Hepatocyte (in vitro differentiated cells): ENCODE measurements around the gene BMP15. TPM values are rescaled to one million over a fixed set of nuclear protein-coding genes. Genes with fewer than 3 reads are reported as not detected.
A peak's percentile ranks its signal among the peaks of the same experiment; 100 is the strongest.

Experiments
- DNase-seq: peaks from one replicate; pipeline ENCODE4 v3.0.0-alpha.2; 2016; ENCODE audit warnings: low spot score
- H2AFZ ChIP-seq: fragments of 200-600 bp; sonication (generic); 2 replicates; pipeline ENCODE4 v1.6.0; 2016; ENCODE audit warnings: antibody characterized with exemption, mild to moderate bottlenecking
- H3K27ac ChIP-seq: fragments of 200-600 bp; sonication (generic); 2 replicates; pipeline ENCODE4 v1.5.1; 2016; ENCODE audit warnings: mild to moderate bottlenecking
- H3K27me3 ChIP-seq: fragments of 200-600 bp; sonication (generic); 2 replicates; pipeline ENCODE4 v1.6.1; 2016
- H3K36me3 ChIP-seq: fragments of 200-600 bp; sonication (generic); replicated peaks from 2 replicates; pipeline ENCODE4 v1.5.1; 2016; ENCODE audit warnings: low read depth; ENCODE audit not compliant: insufficient read depth
- H3K4me1 ChIP-seq: fragments of 200-600 bp; sonication (generic); 2 replicates; pipeline ENCODE4 v1.5.1; 2016; ENCODE audit warnings: mild to moderate bottlenecking, moderate library complexity; ENCODE audit not compliant: insufficient read depth
- H3K4me2 ChIP-seq: fragments of 200-600 bp; sonication (generic); 2 replicates; pipeline ENCODE4 v1.6.0; 2016
- H3K4me3 ChIP-seq: fragments of 200-600 bp; sonication (generic); 2 replicates; pipeline ENCODE4 v1.5.1; 2016; ENCODE audit warnings: mild to moderate bottlenecking
- H3K79me2 ChIP-seq: fragments of 200-600 bp; sonication (generic); 2 replicates; pipeline ENCODE4 v1.6.0; 2017; ENCODE audit warnings: mild to moderate bottlenecking
- H3K9me2 ChIP-seq: fragments of 200-600 bp; sonication (generic); replicated peaks from 2 replicates; pipeline ENCODE4 v1.6.0; 2017; ENCODE audit warnings: mild to moderate bottlenecking; ENCODE audit not compliant: insufficient read depth
- H3K9me3 ChIP-seq: fragments of 200-600 bp; sonication (generic); 2 replicates; pipeline ENCODE4 v1.5.1; 2016; ENCODE audit warnings: low read depth, mild to moderate bottlenecking
- H4K20me1 ChIP-seq: fragments of 200-600 bp; sonication (generic); 2 replicates; pipeline ENCODE4 v1.6.0; 2016; ENCODE audit warnings: mild to moderate bottlenecking; ENCODE audit not compliant: insufficient read depth, poor library complexity, severe bottlenecking
- CTCF ChIP-seq: fragments of 200-600 bp; sonication (generic); IDR thresholded peaks from 2 replicates; pipeline ENCODE4 v1.5.1; 2016; ENCODE audit warnings: antibody characterized with exemption, mild to moderate bottlenecking; ENCODE audit not compliant: poor library complexity
- EZH2 ChIP-seq: fragments of 200-600 bp; sonication (generic); IDR thresholded peaks from 2 replicates; pipeline ENCODE4 v1.6.1; 2016; ENCODE audit warnings: antibody characterized with exemption, mild to moderate bottlenecking, borderline replicate concordance
- EZH2phosphoT487 ChIP-seq: fragments of 200-600 bp; sonication (generic); IDR thresholded peaks from one replicate; pipeline ENCODE4 v1.6.1; 2018; ENCODE audit warnings: antibody characterized with exemption, mild to moderate bottlenecking, low read depth, moderate library complexity; ENCODE audit not compliant: unreplicated experiment, severe bottlenecking
- WGBS: methylation state at CpG from one replicate; pipeline ENCODE4 v1.1.6; 2016; ENCODE audit warnings: low lambda C conversion rate; ENCODE audit errors: missing lambda C conversion rate; 5-methylcytosine and 5-hydroxymethylcytosine counted together
- polyA plus RNA-seq: library from polyadenylated mRNA; unstranded; fragments of >200 nt; fragmentation: Nextera tagmentation; extraction: Ambion mirVana; gene quantifications from 2 replicates; pipeline ENCODE4 v1.2.1, GENCODE V29; 2016
- total RNA-seq: library from RNA; depleted of rRNA; stranded (reverse); fragments of >200 nt; gene quantifications from 2 replicates; pipeline ENCODE4 v1.2.3, GENCODE V29; 2014

Gene BMP15
- total and polyA plus RNA-seq, 2 experiments from 2014 or later: not detected

- Histone ChIP-seq H4K20me1 (no peaks in the 10 kb centered on the region), H3K27me3 (no peaks in the 10 kb centered on the region), H3K4me3 (no peak overlapping the region), H3K4me1 (no peaks in the 10 kb centered on the region), H3K9me2 (no peaks in the 10 kb centered on the region), H2AFZ (no peak overlapping the region), H3K4me2 (no peak overlapping the region), H3K79me2 (no peaks in the 10 kb centered on the region), H3K9me3 (no peaks in the 10 kb centered on the region), H3K27ac (no peak overlapping the region), H3K36me3 (no peaks in the 10 kb centered on the region)
- no peak for TF ChIP-seq EZH2
- WGBS: 55% methylated on average over 3 of the region's 3 CpGs
- peak; percentile 5 for DNase-seq
Observed at GRCh38 chrX:50941638-50942037, 31.1 kb downstream of the BMP15 start.

GRCh38 chrX:50942471-50942870 lies 31.9 kb downstream of the BMP15 start:
- H4K20me1 ChIP-seq: no peaks in the 10 kb centered on the region
- H3K4me2 ChIP-seq: no peak overlapping the region
- H3K9me3 ChIP-seq: no peaks in the 10 kb centered on the region
- no peak overlapping the region for H3K4me3 ChIP-seq
- DNase-seq: peak; percentile 4
- no peaks in the 10 kb centered on the region for H3K27me3 ChIP-seq
- no peaks in the 10 kb centered on the region for H3K9me2 ChIP-seq
- 42% methylated on average over 2 of the region's 2 CpGs for WGBS
- no peaks in the 10 kb centered on the region for H3K79me2 ChIP-seq
- no peaks in the 10 kb centered on the region for H3K36me3 ChIP-seq
- no peaks in the 10 kb centered on the region for H3K4me1 ChIP-seq
- H2AFZ ChIP-seq: no peak overlapping the region
- TF ChIP-seq CTCF: no peak
- no peak for TF ChIP-seq EZH2phosphoT487
- no peak for TF ChIP-seq EZH2
- no peak overlapping the region for H3K27ac ChIP-seq

- Histone ChIP-seq H2AFZ (no peak overlapping the region), H3K27ac (no peak overlapping the region), H3K9me2 (no peaks in the 10 kb centered on the region), H3K4me1 (no peaks in the 10 kb centered on the region), H3K4me2 (no peak overlapping the region), H3K9me3 (no peaks in the 10 kb centered on the region), H4K20me1 (no peaks in the 10 kb centered on the region), H3K4me3 (no peak overlapping the region), H3K79me2 (no peaks in the 10 kb centered on the region), H3K27me3 (no peaks in the 10 kb centered on the region), H3K36me3 (no peaks in the 10 kb centered on the region)
- WGBS: 67% methylated on average over 1 of the region's 1 CpG
- no peak for DNase-seq
- TF ChIP-seq EZH2phosphoT487 (no peak), CTCF (no peak), EZH2 (no peak)
Observed at GRCh38 chrX:50952406-50952805, 41.9 kb downstream of the BMP15 start.

GRCh38 chrX:50953832-50954231 lies 43.3 kb downstream of the BMP15 start:
- no peak overlapping the region for H3K4me3 ChIP-seq
- no peak overlapping the region for H2AFZ ChIP-seq
- H3K27ac ChIP-seq: no peak overlapping the region
- no peaks in the 10 kb centered on the region for H3K27me3 ChIP-seq
- H3K4me2 ChIP-seq: no peak overlapping the region
- H3K79me2 ChIP-seq: no peaks in the 10 kb centered on the region
- no peaks in the 10 kb centered on the region for H3K4me1 ChIP-seq
- H3K9me2 ChIP-seq: no peaks in the 10 kb centered on the region
- DNase-seq: no peak
- no peaks in the 10 kb centered on the region for H3K36me3 ChIP-seq
- no peak for TF ChIP-seq EZH2
- no peak for TF ChIP-seq CTCF
- TF ChIP-seq EZH2phosphoT487: no peak
- H3K9me3 ChIP-seq: no peaks in the 10 kb centered on the region
- no peaks in the 10 kb centered on the region for H4K20me1 ChIP-seq
- WGBS: 81% methylated on average over 1 of the region's 1 CpG
